A549 (cell line): ENCODE measurements around the gene SCRN2.

Experiments used
- CEBPB ChIP-seq, 2 experiments: fragments of >200 bp in 1 of 2; sonication (Bioruptor Twin) in 1 of 2; formaldehyde crosslinking in 1 of 2; IDR thresholded peaks; 2 replicates each; pipeline ENCODE4 v1.6.1; 2012 to 2016
- CTCF ChIP-seq: fragments of >200 bp; sonication (Bioruptor Twin); formaldehyde crosslinking; IDR thresholded peaks from 3 replicates; pipeline ENCODE4 v1.5.1; 2016
- EHMT2 ChIP-seq: fragments of 200-600 bp; sonication (generic); IDR thresholded peaks from 2 replicates; pipeline ENCODE4 v1.6.1; 2016; ENCODE audit warnings: antibody characterized with exemption, low read depth, mild to moderate bottlenecking, moderate library complexity
- EP300 ChIP-seq, 2 experiments: fragments of >200 bp; sonication (Bioruptor Twin); formaldehyde crosslinking; IDR thresholded peaks; 2 replicates in 1 of 2; 3 replicates in 1 of 2; pipeline ENCODE4 v1.6.1; 2016 to 2017
- HDAC2 ChIP-seq: fragments of 200-600 bp; sonication (generic); IDR thresholded peaks from 2 replicates; pipeline ENCODE4 v1.6.1; 2016
- KDM1A ChIP-seq: fragments of 200-600 bp; sonication (generic); IDR thresholded peaks from 2 replicates; pipeline ENCODE4 v1.6.1; 2016; ENCODE audit warnings: low read depth, mild to moderate bottlenecking
- MAFK ChIP-seq: fragments of 450-650 bp; IDR thresholded peaks from 2 replicates; pipeline ENCODE4 v1.6.1; 2014; ENCODE audit not compliant: partially characterized antibody
- MAX ChIP-seq: IDR thresholded peaks from 2 replicates; pipeline ENCODE4 v1.6.1; 2012
- MAZ ChIP-seq: fragments of 150-350 bp; IDR thresholded peaks from 2 replicates; pipeline ENCODE4 v1.6.1; 2014; ENCODE audit warnings: antibody characterized with exemption, low read depth, low read length, borderline replicate concordance
- NFE2L2 ChIP-seq: fragments of 150-350 bp; conservative IDR thresholded peaks from 2 replicates; pipeline ENCODE4 v1.6.1; 2014; ENCODE audit warnings: low read length
- NR3C1 ChIP-seq: fragments of >200 bp; sonication (Bioruptor Twin); formaldehyde crosslinking; IDR thresholded peaks from 3 replicates; pipeline ENCODE4 v1.6.1; 2017
- POLR2A ChIP-seq: IDR thresholded peaks from 2 replicates; pipeline ENCODE4 v1.6.1; 2012; ENCODE audit warnings: mild to moderate bottlenecking, low read length
- POLR2AphosphoS2 ChIP-seq: conservative IDR thresholded peaks from 2 replicates; pipeline ENCODE4 v1.6.1; 2012; ENCODE audit warnings: low read length, improper control_type of control experiment, inconsistent platforms
- ZC3H11A ChIP-seq: fragments of 450-650 bp; IDR thresholded peaks from 2 replicates; pipeline ENCODE4 v1.6.1; 2014; ENCODE audit warnings: antibody characterized with exemption, mild to moderate bottlenecking

DNA sequence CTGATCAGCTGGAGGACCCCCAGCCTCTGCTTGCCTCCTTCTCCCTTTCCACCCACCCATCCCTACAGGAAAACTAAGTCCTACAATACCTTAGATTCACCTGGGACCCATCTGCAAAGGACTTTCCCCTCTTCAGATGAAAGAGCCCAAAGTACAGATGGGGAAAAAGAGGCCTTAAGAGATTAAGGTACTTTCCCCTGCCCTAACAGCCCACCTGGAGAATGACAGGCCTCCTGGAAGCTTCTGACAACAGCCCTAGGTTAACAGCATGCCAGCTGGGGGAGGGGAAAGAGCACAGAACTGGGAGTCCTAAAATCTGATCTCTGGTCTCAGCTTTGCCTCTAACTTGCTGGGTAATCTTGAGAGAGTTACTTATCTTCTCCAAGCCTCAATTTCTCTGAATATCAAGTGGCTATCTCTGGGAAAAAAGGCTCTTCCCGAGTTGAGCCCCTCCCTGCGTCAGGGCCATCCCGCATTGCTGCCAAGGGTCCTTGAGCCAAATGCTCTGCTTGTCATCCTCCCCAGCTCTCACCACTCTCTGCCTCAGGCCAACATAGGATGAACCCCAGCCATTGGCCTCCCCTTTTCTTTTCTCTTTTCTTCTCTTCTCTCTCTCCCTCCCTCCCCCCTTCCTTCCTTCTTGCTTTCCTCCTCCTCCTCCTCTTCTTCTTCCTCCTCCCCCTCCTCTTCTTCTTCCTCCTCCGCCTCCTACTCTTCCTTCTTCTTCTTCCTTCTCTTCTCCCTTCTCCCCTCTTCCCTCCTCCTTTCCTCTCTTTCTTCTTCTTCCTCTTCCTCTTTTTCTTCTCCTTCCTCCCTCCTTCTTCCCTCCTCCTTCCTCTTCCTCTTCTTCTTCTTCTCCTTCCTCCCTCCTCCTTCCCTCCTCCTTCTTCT lies 32.4 kb upstream of the SCRN2 start:
- no peak for TF ChIP-seq CTCF
- TF ChIP-seq EP300 (IDR thresholded peaks at IDR 0.05), result no peak
- TF ChIP-seq ZC3H11A, result no peak
- no peak for TF ChIP-seq MAFK
- TF ChIP-seq MAX, result no peak
- no peak for TF ChIP-seq POLR2AphosphoS2
- no peak for TF ChIP-seq EHMT2
- no peak for TF ChIP-seq KDM1A
- TF ChIP-seq POLR2A, result no peak
- no peak for TF ChIP-seq MAZ
- no peak for TF ChIP-seq CEBPB (IDR thresholded peaks at IDR 0.05)
- TF ChIP-seq NFE2L2, result no peak
- no peak for TF ChIP-seq HDAC2
- no peak for TF ChIP-seq NR3C1
